GM18520 (cell line): ENCODE measurements around the gene FAM9B.
"Not testable (repeated sequence)": the region's sequence is repeated elsewhere in the genome, so short reads cannot be mapped to it uniquely, and the experiment has no call there.

Experiments used
- ATAC-seq: cut with Tn5 transposase; IDR thresholded peaks from one replicate; pipeline ENCODE4 v1.9.1; 2021; ENCODE audit not compliant: unreplicated experiment

FAM9B gene

GRCh38 chrX:9033989-9034388, at the start of gene FAM9B:
FAM9B (minus strand) TSS chrX:9034127; CDS start chrX:9032986, 1,141 bp downstream.
- no peak for ATAC-seq

DNA sequence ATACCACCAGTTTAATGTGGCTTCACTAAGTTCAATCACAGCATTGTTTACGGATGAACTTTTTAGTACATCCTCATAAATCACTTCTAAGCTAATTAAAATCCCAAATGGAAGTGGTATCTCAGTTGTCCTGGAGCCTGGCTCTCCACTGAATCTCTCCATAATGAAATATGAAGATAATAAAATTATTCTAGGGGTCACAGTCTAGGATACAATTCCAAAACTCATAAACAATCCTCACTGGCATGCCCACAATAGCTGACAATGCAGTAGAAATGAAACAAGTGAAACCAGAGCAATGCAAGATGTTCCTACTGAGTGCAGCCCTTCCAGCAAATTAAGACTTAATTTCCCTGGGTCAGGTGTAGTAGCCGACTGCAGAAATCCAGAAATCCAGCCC, 47.3 kb upstream of the FAM9B start:
- ATAC-seq = no peak

DNA sequence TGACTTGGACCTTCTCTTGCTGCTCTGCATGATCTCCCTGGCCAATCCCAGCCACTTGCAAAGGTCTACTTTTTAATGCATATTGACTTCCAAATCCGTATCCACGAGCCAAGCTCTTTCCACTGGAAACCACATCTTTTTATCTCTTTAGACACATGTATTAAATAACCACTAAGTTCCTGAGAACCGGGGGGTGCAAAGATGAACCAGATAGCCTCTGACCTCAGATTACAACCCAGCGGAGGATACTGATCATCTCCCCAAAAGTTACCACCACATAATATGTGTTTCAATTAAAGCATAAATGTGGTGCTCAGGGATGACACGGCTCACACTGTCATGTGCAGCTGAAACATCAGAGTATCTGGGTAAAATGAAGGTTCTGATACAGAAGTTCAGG, 40.4 kb upstream of the FAM9B start:
- no peak for ATAC-seq

GRCh38 chrX:9072281-9072680, 38.4 kb upstream of the FAM9B start:
- ATAC-seq = no peak

GRCh38 chrX:9071031-9071650, 37.2 kb upstream of the FAM9B start:
- ATAC-seq = no peak

GRCh38 chrX:9069573-9069972, 35.6 kb upstream of the FAM9B start:
- ATAC-seq = no peak

DNA sequence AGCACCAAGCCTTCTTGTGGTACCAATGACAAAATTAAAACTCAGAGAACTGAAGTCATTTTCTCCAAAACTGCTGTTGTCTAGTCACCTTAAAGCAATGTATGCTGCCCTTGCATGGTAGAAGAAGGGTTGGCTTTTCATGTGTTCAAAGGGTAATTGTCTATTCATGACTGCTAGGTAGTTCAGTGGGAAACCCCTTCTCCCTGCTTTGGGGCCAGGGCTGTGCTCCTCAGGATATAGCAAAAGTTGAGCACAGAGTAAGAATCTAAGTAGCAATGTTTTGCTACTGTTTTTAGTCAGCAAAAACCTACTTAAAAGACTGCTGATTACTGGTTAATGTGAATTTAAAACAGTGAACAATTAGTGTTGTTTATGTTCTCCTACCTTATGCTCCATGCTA, 30.8 kb upstream of the FAM9B start:
- ATAC-seq = no peak

DNA sequence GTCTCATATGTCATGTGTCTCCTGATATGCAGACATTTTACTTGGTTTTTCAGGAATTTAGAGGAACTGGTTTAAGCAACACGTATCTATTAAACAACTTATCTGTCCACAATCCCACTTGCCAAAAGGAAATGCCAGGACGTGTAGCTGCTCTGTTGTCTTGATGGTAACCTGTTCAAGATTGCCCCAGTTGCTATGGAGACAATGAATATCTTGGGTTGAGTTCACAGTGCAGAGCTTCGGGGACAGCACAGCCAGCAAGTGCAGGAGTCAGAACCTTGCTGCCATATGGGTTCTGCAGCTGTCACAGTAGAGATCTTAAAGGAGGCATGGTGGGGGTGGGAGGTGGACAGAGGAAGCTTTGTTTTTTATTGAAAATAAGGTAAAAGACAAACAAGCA, 28.7 kb upstream of the FAM9B start:
- no peak for ATAC-seq

DNA sequence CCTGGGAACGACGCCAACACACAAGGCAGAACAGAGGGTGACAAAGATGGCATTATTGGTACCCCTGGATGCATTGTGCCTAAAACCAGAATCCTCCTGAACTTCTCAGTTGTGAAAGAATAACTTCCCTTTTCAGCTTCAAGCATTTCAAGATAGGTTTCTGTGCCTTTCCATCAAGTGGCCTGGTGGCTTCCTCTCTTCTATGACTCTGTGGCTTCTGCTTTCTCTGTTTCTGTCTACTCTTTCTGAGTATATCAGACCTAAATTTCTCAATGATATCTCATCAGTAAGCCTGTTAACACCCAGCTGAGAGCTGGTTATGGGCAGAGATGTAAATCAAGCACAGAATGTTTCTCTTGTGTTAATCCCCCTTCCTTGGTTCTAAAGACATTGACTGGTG, 21.4 kb upstream of the FAM9B start:
- no peak for ATAC-seq

DNA sequence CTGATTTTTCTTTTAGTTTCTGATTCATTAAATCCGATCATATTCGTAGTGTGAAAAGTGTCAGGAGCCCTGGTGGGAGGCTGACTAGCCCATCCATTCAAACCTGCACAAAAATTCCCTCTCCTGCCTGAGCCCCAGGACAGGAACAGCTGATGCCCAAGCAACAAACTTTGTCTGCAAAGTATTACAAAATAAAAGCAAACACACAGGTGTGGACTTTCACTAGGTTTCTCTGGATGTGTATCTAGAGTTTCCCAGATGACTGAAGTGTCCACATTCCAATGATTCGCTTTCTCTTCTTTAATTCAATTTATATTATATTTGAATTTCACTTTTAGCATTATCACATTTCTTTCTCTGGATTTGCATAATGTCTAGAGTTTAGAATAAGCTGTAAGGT, 18.2 kb upstream of the FAM9B start:
- no peak for ATAC-seq

DNA sequence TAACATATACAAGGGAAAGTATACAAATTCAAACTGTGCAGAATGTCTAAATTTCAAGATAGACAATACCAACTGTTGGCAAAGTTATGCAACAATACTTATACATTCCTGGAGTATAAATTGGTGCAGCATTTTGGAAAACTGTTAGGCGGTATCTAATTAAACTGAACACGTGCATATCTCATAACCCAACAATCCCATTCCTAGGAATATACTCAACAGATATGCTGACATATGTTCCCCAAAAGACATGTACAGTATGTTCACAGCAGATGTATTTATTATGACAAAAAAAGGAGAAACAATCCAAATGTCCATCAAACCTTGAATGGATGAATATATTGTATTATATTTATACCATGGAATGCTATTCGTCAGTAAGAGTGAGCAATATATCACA, 16.4 kb upstream of the FAM9B start:
- ATAC-seq = no peak

DNA sequence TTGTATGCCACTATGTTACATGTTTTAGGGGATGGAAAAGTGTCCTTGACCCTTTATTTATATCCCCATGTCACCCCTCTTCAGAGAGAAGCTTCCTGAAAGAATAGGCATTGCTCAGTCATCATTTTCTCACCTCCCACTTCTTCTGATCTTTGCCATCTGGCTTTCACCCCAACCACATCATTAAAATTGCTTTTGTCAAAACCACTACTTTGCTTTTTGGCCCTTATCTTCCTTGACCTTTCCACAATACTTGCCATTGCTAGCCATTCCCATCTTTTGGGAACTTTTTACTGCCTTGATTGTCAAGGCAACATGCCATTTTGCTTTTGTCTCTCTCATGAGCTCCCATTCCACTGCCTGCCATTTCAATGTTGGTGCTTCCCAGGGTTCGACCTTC, 14.9 kb upstream of the FAM9B start:
- ATAC-seq = no peak

DNA sequence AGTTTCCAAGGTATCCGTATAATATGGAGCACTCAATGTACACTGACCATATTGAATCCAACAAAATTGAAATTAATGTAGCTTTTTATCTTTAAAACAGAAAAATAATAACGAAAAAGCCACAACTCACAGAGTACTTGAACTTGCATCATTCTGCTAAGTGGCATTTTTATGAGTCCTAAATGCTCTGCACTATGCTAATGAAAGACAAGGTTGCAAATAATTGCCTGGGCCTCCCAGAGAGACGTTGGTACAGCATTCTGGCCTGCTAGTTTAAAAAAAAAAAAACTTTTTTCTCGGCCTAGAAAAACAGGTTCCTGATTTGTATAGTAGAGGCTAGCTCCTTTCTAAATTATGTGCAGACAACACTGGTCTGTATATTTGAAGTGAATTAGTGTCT, 4.3 kb upstream of the FAM9B start:
- no peak for ATAC-seq

DNA sequence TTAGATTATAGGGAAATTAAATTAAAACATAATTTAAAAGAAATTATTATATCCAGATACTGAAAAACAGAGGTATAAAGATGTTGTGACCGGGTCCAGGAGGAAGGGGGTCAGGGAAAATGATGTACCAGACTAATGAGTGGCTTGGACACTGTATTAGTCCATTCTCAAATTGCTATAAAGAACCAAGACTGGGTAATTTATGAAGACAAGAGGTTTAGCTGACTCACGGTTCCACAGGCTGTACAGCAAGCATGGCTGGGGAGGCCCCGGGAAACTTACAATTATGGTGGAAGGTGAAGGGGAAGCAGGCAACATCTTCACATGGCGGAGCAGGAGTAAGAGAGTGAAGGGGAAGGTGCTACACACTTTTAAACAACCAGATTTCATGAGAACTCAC, 3.4 kb upstream of the FAM9B start:
- no peak for ATAC-seq

DNA sequence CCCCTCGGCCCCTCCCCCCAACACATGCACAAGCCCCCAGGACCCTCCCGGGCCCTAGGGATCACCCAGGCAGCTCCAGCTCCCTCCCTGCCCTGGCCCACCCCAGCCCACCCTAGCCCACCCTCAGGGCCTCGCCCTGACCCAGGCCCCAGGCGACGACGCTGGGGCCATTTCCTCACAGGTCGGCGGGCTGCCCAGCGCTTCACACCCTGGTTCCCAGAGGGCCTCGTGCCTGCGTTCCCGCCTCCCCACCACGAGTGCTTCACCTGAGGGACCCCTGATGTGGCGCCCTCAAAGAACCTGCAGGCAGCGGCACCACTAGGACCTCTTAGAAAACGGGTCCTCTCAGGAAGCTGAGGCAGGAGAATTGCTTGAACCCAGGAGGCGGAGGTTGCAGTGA, 341 bp downstream of the FAM9B start:
- no peak for ATAC-seq

- no peak for ATAC-seq
Observed at GRCh38 chrX:9033179-9033578, 748 bp downstream of the FAM9B start.

DNA sequence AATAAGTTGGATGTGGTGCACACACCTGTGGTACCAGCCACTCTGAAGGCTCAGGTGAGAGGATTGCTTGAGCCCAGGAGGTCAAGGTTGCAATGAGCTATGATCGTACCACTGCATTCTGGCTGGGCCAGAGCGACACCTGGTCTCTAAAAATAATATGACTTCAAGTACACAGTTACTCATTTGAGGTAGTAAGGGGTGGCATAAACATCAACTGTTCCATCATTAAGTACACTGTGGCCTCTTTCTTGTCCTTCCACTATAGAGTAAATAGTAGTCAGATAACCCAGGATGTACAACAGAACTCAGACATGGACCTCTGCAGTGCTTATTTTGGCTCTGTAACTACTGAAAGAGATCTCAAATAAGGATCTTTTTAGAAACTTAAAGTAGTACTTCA, 10.6 kb downstream of the FAM9B start:
- ATAC-seq = no peak

- ATAC-seq = no peak
Observed at GRCh38 chrX:9019151-9019550, 14.8 kb downstream of the FAM9B start.

DNA sequence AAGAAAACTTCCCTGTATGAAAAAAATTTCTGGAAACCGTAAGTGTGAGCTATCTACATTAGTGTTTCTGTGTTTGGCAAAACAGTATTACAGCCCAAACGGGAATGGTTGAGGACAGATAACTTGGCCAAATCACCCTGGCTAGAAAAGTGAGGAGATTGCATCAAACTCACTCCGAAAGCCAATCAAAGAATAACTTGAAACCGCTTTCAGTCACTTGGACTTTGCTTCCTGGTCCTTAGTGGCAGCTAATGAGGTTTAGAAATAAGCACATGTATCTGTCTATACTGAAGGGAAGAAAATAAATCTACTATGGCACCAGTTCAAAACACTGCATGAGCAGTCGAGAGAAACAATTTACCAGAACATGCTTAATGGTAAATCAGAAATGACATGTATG, 15.6 kb downstream of the FAM9B start:
- ATAC-seq = not testable (repeated sequence)

DNA sequence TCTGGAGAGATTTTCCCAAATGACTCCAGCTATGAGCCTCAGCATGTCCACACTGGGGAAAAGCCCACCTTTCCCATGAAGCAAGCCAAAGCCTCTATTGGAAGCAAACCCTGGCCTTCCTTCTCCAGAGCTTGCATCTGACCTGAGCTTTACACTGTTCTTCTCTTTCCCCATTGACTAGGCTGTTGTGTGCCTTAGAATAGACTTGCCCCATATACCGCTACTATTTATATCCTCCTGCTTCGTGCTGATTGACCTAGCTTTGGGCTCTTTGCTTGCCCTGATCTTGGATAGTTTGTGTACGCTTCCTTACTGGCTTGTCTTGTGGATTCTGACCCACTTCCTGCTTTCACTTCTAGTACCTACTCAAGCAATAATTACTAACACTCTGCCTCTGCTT, 30.9 kb downstream of the FAM9B start:
- ATAC-seq = no peak

GRCh38 chrX:8988446-8988845, 45.5 kb downstream of the FAM9B start:
- no peak for ATAC-seq

DNA sequence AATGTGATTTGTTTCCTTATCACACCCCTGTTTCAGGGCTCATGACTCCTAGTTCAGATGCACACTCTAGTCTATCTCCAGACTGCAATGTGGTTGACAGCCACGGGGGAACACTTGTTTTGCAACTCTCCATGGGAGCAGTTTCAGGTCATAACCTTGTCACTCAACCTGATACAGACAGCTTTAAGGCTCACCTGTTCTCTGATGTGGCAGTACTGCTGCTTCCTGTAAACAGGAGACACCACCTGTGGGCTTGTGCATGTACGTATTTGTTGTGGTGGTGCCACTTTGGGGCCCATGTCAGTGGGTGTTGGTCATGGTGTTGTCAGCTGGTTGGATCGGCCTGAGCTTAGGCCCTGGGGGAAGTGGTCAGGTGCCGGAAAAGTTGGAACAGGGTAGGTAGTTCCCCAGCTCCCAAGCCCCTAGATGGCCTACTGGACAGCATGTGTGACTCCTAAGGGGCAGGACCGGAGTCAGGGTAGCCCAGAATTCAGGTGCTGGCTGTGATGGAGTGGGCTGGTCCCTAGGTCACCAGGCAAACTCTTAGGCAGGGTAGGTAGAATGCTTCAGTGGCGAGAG, 46.2 kb downstream of the FAM9B start:
- ATAC-seq = no peak

DNA sequence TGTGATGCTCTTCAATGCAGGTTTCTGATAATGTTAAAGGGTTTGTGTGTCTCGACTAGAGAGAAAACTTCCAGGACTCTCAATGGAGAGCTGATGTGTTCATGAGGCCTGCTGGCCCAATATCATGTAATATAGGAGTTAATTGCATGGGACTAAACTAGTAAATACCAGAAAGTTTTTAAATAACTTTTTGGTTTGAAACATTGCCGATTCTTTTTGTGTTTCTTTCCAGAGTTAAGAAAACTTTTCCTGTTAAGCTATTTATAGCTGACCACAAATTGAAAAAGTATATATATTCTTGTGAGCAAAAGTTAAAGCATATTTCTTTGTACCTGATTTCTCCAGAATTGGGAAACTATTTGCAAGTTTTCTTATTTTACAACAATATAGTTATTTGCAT, 49.7 kb downstream of the FAM9B start:
- ATAC-seq = no peak
